Uterus (tissue), 4 donors: ENCODE results near the gene PLXNB1. TPM values are rescaled to one million over a fixed set of nuclear protein-coding genes. Genes with fewer than 3 reads are reported as not detected.

Source experiments
- DNase-seq, 2 donors: peaks; one replicate each; pipeline ENCODE4 v3.0.0-alpha.2; 2019 to 2020
- H3K27ac ChIP-seq, 2 donors: fragments of 200-600 bp; sonication (generic); 1 replicate in 1 of 2; 2 replicates in 1 of 2; pipeline ENCODE4 v1.5.1; 2016 to 2018
- H3K27me3 ChIP-seq, 2 donors: fragments of 200-600 bp; sonication (generic); one replicate each; pipeline ENCODE4 v1.5.1; 2018 to 2019; ENCODE audit warnings: control low read depth in 1 of 2
- H3K36me3 ChIP-seq, 2 donors: fragments of 200-600 bp; sonication (generic); one replicate each; pipeline ENCODE4 v1.5.1; 2019; ENCODE audit warnings: control low read depth in 1 of 2
- H3K4me1 ChIP-seq, 2 donors: fragments of 200-600 bp; sonication (generic); one replicate each; pipeline ENCODE4 v1.5.1; 2018 to 2019; ENCODE audit warnings: control low read depth in 1 of 2
- H3K4me3 ChIP-seq, 2 donors: fragments of 200-600 bp; sonication (generic); 1 replicate in 1 of 2; 2 replicates in 1 of 2; pipeline ENCODE4 v1.5.1; 2018 to 2019; ENCODE audit warnings: mild to moderate bottlenecking in 1 of 2
- H3K9me3 ChIP-seq, 2 donors: fragments of 200-600 bp; sonication (generic); one replicate each; pipeline ENCODE4 v1.5.1; 2019; ENCODE audit warnings: control low read depth in 1 of 2
- POLR2A ChIP-seq, 2 donors: fragments of 450-650 bp; IDR thresholded peaks; one replicate each; pipeline ENCODE4 v1.6.1; 2016; ENCODE audit warnings: antibody characterized with exemption in 2 of 2, mild to moderate bottlenecking in 1 of 2, moderate library complexity in 1 of 2
- intact Hi-C: fragments of 100-400 bp; cut with DNase I; formaldehyde crosslinking; loops from one replicate; pipeline ENCODE4 v1.15.1; 2023; ENCODE audit warnings: low total_unique reads
- total RNA-seq, 4 donors: library from RNA; depleted of rRNA in 3 of 4; stranded (reverse); fragments of >200 nt in 3 of 4; gene quantifications; one replicate each; pipeline versions ENCODE4 v1.1.0 to v1.2.4, GENCODE V29; 2014 to 2023
- TF ChIP-seq, protein P1 (sequence below), 4 experiments: fragments of 200-600 bp in 2 of 4; fragments of 450-650 bp in 2 of 4; sonication (generic) in 2 of 4; IDR thresholded peaks; one replicate each; pipeline ENCODE4 v1.5.1; 2016 to 2019; ENCODE audit warnings: antibody characterized with exemption in 4 of 4, mild to moderate bottlenecking in 2 of 4, moderate library complexity in 1 of 4
- donor health status: DM: yes; HTN: yes; CAD: no.

Gene PLXNB1
- total RNA-seq, 4 donors from 2014 or later = 23.5 to 133 (median 60.9) TPM

DNA sequence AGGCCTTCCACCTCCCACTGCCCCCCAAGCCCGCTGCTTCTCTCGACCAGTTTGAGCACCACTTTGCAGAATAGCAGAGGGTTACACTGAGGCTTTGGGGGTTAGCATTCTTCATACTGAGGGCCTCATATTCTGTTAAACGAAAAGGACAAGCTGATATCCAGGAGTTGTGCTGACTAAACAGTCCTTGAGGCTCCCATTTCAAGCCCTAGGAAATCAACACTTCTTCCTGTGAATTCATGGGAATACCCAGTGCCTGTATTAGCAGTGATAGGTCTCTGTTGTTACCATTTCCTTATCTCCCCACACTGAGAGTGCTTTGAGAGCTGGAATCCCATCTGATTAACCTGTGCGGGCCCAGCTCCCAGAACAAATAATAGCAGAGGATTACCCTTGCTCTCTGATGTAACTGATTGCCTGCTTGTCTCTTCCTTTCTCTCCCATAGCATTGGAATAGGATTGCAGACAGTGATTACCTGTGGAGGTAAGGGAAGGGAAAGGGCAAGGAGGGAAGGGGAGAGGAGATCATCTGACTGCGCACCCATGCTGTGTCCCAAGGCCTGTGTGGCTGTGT lies 56.9 kb downstream of the PLXNB1 start:
- TF ChIP-seq, protein P1, sequence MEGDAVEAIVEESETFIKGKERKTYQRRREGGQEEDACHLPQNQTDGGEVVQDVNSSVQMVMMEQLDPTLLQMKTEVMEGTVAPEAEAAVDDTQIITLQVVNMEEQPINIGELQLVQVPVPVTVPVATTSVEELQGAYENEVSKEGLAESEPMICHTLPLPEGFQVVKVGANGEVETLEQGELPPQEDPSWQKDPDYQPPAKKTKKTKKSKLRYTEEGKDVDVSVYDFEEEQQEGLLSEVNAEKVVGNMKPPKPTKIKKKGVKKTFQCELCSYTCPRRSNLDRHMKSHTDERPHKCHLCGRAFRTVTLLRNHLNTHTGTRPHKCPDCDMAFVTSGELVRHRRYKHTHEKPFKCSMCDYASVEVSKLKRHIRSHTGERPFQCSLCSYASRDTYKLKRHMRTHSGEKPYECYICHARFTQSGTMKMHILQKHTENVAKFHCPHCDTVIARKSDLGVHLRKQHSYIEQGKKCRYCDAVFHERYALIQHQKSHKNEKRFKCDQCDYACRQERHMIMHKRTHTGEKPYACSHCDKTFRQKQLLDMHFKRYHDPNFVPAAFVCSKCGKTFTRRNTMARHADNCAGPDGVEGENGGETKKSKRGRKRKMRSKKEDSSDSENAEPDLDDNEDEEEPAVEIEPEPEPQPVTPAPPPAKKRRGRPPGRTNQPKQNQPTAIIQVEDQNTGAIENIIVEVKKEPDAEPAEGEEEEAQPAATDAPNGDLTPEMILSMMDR (IDR thresholded peaks at IDR 0.05) = no peak
- no peak for TF ChIP-seq POLR2A (IDR thresholded peaks at IDR 0.05)
- Histone ChIP-seq H3K27me3 (no peaks in the 10 kb centered on the region), H3K27ac (no peak overlapping the region), H3K9me3 (no peaks in the 10 kb centered on the region), H3K36me3 (no peaks in the 10 kb centered on the region), H3K4me3 (no peak overlapping the region), H3K4me1 (no peaks in the 10 kb centered on the region)
- intact Hi-C loops = no loop called here
- DNase-seq = no peak

DNA sequence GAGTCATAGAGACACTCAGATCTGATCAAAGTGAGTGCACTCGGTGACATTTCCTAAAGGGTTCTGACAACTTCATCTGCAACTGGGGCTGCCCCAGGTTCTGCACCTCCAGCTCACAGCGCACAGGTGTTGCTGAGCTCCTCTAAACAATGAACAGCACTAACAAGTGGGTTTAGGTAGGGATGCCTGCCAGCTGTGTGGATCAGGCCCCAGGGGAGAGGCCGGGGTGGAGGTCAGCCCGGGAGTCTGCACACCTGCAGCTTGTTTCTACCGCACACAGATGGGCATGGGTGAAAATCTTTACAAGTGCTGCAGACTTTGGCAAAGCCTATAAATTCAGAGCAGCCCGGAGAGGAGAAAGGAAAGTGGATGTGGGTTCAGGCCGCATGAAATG lies 57.5 kb downstream of the PLXNB1 start:
- Histone ChIP-seq H3K9me3 (no peaks in the 10 kb centered on the region), H3K27ac (no peak overlapping the region), H3K4me1 (no peaks in the 10 kb centered on the region), H3K27me3 (no peaks in the 10 kb centered on the region), H3K4me3 (no peak overlapping the region), H3K36me3 (no peaks in the 10 kb centered on the region)
- no peak for TF ChIP-seq POLR2A (IDR thresholded peaks at IDR 0.05)
- TF ChIP-seq, protein P1 (IDR thresholded peaks at IDR 0.05) = no peak
- intact Hi-C loops = no loop called here
- DNase-seq = no peak

DNA sequence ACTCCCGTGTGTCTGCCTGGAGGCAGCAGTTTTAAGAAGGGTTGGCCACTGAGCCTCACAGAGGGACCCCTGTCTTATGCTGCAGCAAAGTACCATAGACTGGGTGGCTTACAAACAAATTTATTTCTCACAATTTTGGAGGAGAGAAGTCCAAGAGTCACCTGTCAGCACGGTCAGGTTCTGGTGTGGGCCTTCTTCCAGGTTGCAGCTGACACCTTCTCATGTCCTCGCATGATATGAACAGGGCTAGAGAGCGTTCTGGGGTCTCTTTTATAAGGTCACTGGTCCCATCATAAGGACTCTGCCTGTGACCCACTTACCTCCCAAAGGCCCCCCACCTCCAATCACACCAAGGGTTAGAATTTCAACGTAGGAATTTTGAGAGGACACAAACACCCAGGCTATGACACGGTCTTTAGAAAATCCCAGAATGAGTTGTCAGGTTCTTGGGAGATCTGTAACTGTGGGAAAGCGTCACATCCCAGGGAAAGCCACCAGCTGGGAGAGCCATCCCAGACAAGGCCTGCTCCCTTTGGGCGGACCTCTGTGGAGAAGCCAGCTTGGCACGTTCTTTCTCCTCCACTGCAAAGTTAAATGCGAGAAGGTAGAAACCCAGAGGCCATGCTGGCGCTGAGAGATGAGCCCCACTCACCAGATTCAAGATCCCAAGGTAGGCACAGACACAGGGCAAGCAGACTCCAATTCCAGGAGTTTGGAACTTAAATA lies 58.1 kb downstream of the PLXNB1 start, which contains the start of gene FBXW12:
Gene FBXW12 (plus strand): TSS at position 569 of the 726 bp plus-strand sequence. CDS start 549 bp downstream, outside the sequence.
- no peaks in the 10 kb centered on the region for H3K36me3 ChIP-seq
- H3K4me3 ChIP-seq = no peak within 1 kb of the TSS
- no peaks in the 10 kb centered on the region for H3K27me3 ChIP-seq
- H3K9me3 ChIP-seq = no peaks in the 10 kb centered on the region
- TF ChIP-seq, protein P1 (IDR thresholded peaks at IDR 0.05) = no peak
- no peak for TF ChIP-seq POLR2A (IDR thresholded peaks at IDR 0.05)
- intact Hi-C loops = no loop called here
- no peak within 1 kb of the TSS for H3K27ac ChIP-seq
- no peaks in the 10 kb centered on the region for H3K4me1 ChIP-seq
- DNase-seq = no peak

DNA sequence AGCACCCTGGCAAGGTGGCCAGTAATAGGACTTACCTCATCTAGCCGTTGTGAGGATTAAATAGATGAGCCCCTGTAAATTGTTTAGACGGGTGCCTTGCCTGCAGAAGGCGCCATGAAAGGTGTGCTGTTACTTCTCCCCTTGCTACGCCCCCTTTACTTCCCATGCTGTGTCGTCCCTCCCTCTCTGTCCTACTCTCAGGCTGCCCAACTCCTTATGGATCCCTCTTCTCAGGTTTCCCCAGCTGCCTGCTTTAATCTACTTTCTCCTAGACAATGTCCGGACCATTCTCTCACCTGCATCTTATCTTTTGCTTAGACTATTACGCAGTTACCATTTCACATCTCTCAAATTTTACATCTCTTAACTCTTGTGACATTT lies 59.6 kb downstream of the PLXNB1 start:
- no peaks in the 10 kb centered on the region for H3K4me1 ChIP-seq
- H3K27ac ChIP-seq = no peak overlapping the region
- H3K27me3 ChIP-seq = no peaks in the 10 kb centered on the region
- TF ChIP-seq POLR2A (IDR thresholded peaks at IDR 0.05) = no peak
- TF ChIP-seq, protein P1 (IDR thresholded peaks at IDR 0.05) = no peak
- intact Hi-C loops = no loop called here
- H3K4me3 ChIP-seq = no peak overlapping the region
- no peaks in the 10 kb centered on the region for H3K9me3 ChIP-seq
- DNase-seq = no peak
- H3K36me3 ChIP-seq = no peaks in the 10 kb centered on the region

DNA sequence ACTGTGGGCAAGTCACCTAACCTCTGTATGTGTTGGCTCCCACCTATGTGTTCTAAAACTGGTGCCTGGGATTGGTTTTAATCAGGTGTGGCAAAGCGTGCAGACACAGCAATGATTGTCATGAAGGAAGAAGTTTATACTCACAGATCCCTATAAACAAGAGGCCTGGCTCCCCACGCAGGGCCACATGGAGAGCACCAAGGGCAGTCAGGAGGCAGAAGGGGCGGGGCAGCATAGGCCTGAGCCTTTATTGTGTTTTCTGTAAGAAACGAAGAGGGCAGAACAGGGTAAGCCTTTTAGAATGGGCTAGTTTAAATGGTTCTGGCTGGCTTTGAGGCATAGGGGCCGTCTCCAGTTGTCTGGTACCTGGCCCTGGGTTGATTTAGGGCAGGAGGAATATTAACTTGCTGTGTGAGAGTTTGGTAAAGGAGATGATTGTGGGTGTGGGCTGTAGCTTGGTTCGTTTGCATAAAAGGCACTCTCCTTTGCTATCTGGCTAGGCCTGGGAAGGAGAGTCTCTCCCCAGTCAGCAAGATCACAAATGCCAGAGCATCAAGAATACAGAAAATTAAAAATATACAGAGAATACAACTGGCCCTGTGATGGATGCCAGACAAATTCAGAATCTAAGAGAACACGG lies 60.1 kb downstream of the PLXNB1 start:
- no peaks in the 10 kb centered on the region for H3K4me1 ChIP-seq
- no peak for DNase-seq
- TF ChIP-seq, protein P1 (IDR thresholded peaks at IDR 0.05) = no peak
- TF ChIP-seq POLR2A (IDR thresholded peaks at IDR 0.05) = no peak
- no peaks in the 10 kb centered on the region for H3K27me3 ChIP-seq
- H3K27ac ChIP-seq = no peak overlapping the region
- H3K9me3 ChIP-seq = no peaks in the 10 kb centered on the region
- no peak overlapping the region for H3K4me3 ChIP-seq
- no peaks in the 10 kb centered on the region for H3K36me3 ChIP-seq
- intact Hi-C loops = no loop called here
